Astrocyte of the cerebellum (primary cell): ENCODE results near the gene FFAR1.

ENCODE experiments used
- DNase-seq: peaks from one replicate; pipeline ENCODE4 v3.0.0-alpha.2; 2011; ENCODE audit warnings: low read depth
- H3K4me3 ChIP-seq: 2 replicates; pipeline ENCODE4 v1.5.1; 2011; ENCODE audit warnings: mild to moderate bottlenecking, low read depth, low read length, moderate library complexity
- in situ Hi-C: cut with HindIII; loops from 2 replicates; pipeline ENCODE4 v1.10.0; 2017; ENCODE audit warnings: low sequenced_read_pairs
- TF ChIP-seq, protein P1 (sequence below): IDR thresholded peaks from 2 replicates; pipeline ENCODE4 v1.5.1; 2012; ENCODE audit warnings: low read length, low read depth, moderate library complexity, mild to moderate bottlenecking; ENCODE audit errors: missing control alignments

FFAR1 gene

DNA sequence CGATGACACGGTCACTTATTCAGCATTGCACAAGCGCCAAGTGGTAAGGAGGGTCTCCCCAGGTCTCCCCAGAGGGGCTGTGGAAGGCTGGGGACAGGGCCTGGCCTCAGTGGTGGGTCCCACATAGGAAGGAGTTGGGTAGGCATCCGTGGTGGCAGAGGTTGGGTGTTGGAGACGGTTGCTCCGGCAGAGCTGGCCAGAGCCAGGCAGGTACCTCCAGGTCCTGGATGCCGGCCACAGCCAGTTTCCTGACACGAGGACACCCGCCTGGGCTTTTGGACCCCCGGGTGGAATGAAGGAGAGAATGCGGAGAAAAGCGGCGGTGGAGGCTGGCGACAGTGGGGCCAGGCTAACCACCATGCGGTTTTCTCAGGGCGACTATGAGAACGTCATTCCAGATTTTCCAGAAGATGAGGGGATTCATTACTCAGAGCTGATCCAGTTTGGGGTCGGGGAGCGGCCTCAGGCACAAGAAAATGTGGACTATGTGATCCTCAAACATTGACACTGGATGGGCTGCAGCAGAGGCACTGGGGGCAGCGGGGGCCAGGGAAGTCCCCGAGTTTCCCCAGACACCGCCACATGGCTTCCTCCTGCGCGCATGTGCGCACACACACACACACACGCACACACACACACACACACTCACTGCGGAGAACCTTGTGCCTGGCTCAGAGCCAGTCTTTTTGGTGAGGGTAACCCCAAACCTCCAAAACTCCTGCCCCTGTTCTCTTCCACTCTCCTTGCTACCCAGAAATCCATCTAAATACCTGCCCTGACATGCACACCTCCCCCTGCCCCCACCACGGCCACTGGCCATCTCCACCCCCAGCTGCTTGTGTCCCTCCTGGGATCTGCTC, 1.3 kb upstream of the FFAR1 start:
- no peak overlapping the region for H3K4me3 ChIP-seq
- no peak for DNase-seq
- in situ Hi-C loops: no loop called here
- TF ChIP-seq, protein P1, sequence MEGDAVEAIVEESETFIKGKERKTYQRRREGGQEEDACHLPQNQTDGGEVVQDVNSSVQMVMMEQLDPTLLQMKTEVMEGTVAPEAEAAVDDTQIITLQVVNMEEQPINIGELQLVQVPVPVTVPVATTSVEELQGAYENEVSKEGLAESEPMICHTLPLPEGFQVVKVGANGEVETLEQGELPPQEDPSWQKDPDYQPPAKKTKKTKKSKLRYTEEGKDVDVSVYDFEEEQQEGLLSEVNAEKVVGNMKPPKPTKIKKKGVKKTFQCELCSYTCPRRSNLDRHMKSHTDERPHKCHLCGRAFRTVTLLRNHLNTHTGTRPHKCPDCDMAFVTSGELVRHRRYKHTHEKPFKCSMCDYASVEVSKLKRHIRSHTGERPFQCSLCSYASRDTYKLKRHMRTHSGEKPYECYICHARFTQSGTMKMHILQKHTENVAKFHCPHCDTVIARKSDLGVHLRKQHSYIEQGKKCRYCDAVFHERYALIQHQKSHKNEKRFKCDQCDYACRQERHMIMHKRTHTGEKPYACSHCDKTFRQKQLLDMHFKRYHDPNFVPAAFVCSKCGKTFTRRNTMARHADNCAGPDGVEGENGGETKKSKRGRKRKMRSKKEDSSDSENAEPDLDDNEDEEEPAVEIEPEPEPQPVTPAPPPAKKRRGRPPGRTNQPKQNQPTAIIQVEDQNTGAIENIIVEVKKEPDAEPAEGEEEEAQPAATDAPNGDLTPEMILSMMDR: no peak

DNA sequence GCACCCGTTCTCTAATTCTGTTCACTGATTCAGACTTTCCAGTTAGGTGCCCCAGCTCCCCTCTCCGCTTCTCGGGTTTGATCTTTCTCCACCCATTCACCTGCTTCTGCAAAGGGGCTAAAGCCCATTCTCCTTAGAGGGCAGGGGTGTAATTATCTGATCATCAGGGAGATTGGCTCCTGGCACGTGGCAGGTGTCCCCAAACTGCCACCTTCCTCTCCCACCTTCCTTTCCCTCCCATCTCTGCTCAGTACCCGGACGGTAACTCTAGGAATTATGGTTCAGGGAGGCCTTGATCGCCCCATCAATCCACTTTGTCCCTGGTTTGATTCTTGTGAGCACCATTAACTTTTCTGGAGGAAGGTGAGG, 212 bp downstream of the FFAR1 start:
- no peak overlapping the region for H3K4me3 ChIP-seq
- TF ChIP-seq, protein P1: no peak
- no peak for DNase-seq
- in situ Hi-C loops: no loop called here

DNA sequence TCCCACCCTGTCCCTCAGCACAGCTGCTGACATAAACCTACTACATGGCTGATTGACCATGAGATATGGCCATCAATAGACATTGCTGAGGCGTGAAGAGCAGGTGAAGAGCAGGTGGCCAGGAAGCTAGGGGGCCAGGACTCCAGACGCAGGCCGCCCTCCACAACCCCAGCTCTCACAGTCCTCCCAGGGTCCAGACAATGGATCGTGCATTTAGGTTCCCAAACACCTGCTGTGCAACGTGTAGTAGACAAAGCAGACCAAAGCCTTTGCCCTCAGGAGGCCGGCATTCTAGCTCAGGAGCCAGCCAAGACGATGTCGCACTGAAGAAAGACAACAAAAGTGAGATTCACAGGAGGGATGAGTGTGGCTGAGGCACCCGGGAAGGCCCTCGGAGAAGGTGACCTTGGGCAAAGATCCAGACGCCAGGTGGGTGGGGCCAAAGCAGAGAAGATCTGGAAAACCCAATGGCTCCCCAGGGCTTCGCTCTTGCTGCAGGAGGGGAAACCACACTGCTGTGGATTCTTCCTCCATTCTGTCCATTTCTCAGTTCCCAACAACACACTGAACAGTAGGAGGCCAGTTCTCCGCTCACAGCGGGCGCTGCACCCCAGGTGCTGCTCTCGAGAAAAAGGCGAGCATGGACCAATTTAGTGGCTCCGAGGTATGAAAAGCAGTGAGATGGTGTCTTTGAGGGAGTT, 1.4 kb downstream of the FFAR1 start:
- in situ Hi-C loops: no loop called here
- H3K4me3 ChIP-seq: no peak overlapping the region
- DNase-seq: no peak
- TF ChIP-seq, protein P1: no peak

DNA sequence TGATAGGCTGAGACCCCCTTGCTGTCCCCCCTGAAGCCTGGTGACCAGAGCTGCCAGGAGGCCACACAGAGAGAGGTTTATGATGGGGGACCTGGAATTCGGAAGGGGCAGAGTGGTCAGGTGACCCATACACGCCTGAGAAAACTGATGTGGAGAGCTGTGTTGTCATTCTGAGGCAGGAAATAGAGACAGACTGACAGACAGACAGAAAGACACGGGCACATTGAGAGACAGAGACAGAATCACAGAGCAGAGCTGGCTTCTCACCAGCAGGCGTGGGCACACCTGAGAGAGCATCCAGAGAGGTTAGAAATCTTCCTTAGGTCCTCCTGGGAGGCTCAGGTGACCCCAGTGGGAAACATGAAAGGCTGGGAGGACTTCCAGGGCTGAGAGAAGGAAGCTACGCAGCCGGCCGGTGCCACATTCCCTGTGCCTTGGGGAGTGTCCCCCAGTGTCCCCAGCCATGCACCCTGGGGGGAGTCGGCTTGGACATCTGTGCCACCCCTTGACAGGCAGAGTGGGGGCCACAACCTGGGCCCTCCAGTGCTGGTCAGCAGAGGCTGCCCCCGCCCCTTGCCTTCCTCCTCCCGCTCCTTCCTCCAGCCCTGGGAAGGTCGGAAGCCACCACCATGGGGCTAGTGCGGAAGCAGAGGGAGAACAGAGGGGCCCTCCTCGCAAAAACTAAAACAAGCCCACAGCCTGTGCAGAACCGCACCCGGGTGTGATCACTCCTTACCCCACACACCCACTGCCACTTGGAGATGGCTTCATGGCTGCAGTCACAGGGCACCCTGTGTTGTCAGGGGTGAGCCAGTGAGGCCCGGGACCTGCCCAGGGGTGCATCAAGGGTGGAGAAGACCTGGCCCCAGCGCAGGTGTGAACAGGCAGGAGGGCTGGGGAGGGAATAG, 2.2 kb downstream of the FFAR1 start:
- TF ChIP-seq, protein P1: no peak
- no peak for DNase-seq
- H3K4me3 ChIP-seq: no peak overlapping the region
- in situ Hi-C loops: loop anchor here (5.0 kb wide), 2 partner anchors 82 to 157 kb away; no protein-coding TSS in a partner anchor

DNA sequence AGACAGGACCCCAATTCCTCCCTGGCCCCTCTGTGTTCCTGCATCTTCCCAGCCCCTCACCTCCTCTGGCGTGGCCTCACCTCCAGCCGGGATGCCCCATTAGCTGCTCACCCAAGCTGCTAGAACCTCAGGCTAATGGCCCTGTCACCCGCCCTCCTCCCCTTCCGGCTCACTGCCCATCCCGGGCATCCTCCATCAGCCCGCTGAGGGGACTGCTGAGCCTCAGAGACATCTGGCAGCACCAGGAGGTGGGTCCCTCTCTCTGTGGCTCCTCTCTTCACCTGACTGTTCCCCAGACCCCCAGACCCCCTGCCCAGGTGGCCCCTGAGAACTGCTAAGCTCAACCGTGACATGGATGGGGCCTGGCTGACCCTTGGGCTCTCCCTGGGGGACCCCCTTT, 2.9 kb downstream of the FFAR1 start:
- in situ Hi-C loops: loop anchor here (5.0 kb wide), 2 partner anchors 82 to 157 kb away; no protein-coding TSS in a partner anchor
- H3K4me3 ChIP-seq: no peak overlapping the region
- DNase-seq: no peak
- TF ChIP-seq, protein P1: no peak

DNA sequence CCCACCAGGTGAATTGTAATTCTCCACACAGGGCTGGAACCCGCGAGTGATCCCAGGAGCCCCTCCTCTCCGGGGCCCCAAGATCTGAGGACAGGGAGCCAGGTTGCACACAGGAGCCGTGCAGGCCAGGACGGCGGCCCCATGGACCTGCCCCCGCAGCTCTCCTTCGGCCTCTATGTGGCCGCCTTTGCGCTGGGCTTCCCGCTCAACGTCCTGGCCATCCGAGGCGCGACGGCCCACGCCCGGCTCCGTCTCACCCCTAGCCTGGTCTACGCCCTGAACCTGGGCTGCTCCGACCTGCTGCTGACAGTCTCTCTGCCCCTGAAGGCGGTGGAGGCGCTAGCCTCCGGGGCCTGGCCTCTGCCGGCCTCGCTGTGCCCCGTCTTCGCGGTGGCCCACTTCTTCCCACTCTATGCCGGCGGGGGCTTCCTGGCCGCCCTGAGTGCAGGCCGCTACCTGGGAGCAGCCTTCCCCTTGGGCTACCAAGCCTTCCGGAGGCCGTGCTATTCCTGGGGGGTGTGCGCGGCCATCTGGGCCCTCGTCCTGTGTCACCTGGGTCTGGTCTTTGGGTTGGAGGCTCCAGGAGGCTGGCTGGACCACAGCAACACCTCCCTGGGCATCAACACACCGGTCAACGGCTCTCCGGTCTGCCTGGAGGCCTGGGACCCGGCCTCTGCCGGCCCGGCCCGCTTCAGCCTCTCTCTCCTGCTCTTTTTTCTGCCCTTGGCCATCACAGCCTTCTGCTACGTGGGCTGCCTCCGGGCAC, 3.9 kb downstream of the FFAR1 start:
- TF ChIP-seq, protein P1: no peak
- in situ Hi-C loops: loop anchor here (5.0 kb wide), 2 partner anchors 81 to 156 kb away; no protein-coding TSS in a partner anchor
- no peak overlapping the region for H3K4me3 ChIP-seq
- DNase-seq: no peak
